Amniotic epithelial cell (primary cell): Measurements from ENCODE around the gene GNPTAB.
"Not testable (repeated sequence)": the region's sequence is repeated elsewhere in the genome, so short reads cannot be mapped to it uniquely, and the experiment has no call there.

ENCODE experiments used
- DNase-seq: peaks from one replicate; pipeline ENCODE4 v3.0.0-alpha.2; 2010; ENCODE audit warnings: low read depth

Gene GNPTAB

DNA sequence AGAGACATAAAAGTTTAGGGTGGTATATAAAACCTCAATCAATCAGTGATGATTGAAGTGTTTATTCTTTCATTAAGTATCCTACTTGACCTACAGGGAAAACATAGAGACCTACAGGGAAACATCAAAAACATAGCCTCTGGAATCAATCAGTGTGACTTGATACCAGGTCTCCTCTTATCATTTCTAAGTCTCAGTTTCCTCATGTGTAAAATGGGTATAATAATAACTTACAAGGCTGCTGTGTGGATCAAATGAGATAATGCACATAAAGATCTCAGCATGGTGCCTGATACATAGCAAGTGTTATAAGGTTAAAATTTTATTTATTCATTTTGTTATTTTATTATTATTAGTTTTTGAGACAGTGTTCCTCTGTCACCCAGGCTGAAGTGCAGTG lies 22.2 kb upstream of the GNPTAB start:
- DNase-seq = no peak

- DNase-seq = no peak
Measured at GRCh38 chr12:101850199-101850598, 19.4 kb upstream of the GNPTAB start.

DNA sequence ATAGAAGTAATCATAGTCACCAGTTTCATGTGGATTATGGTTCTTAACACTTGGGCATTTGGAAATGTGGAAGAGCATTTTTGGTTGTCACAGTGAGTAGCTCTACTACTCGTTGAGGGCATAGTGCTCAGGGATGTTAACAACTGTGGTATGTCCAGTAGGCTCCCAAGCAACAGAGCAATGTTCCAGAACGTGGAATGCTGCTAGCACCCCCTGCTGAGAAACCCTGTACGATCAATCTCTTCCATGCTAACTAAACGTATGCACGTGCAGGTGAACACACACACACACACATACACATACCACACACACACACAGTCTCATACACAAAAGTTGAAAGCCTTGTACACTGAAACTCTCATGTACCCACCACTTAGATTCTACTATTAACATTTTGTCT lies 16.6 kb upstream of the GNPTAB start:
- DNase-seq = no peak

DNA sequence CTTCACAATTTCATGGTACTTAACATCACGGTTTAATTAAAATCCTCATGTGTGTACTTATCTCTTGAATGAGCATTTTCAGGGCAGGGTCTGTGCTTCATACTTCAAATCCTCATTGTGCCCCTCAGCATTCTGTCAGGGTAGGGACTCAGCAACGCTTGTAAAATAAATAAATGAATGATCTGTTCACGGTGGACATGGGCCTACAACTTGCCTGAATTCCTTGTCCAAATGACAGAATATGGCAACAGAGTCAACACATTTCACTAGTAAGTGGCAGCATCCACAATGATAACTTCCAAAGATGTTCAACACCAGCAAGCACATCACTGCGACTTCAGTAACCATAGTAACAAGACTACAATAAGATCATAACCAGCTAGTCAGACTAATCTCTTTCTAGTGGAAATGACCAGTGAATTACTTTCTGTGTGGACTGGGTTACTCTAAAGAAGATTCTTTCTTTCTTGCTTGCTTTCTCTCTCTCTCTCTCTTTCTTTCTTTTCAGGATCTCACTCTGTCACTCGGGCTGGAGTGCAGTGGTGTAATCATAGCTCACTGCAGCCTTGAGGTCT lies 14.5 kb upstream of the GNPTAB start:
- no peak for DNase-seq

GRCh38 chr12:101841069-101841468 lies 10.3 kb upstream of the GNPTAB start:
- DNase-seq = no peak

GRCh38 chr12:101839324-101840283 lies 8.8 kb upstream of the GNPTAB start:
- peak; percentile 51 for DNase-seq

- no peak for DNase-seq
Measured at GRCh38 chr12:101838628-101839323, 8.0 kb upstream of the GNPTAB start.

GRCh38 chr12:101832030-101832429 lies 1.3 kb upstream of the GNPTAB start:
- no peak for DNase-seq

GRCh38 chr12:101829639-101830366 lies 956 bp downstream of the GNPTAB start:
- no peak for DNase-seq

DNA sequence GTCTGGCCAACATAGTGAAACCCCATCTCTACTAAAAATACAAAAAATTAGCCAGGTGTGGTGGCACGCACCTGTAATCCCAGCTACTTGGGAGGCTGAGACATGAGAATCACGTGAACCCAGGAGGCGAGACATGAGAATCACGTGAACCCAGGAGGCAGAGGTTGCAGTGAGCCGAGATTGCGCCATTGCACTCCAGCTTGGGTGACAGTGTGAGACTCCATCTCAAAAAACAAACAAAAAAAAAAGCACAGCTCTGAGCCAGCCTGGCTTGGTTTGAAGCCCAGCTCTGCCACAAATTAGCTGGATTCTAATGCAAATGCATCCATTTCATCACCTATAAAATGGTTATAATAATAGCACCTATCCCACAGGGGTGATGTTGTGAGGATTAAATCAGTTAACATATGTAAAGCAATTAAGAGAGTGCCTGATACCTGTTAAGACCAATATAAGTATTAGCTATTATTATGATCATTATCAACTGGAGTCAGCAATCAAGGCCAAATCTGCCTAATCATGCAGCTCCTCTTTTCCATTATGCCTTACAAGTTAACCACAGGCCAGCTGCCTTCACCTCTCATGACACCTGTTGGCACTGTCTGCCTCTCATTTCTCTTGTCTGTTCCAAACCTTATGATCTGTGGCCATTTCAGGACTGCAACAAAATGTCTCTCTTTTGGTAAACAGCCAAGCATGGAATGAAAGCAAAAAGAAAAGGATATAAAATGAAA lies 2.1 kb downstream of the GNPTAB start:
- no peak for DNase-seq

DNA sequence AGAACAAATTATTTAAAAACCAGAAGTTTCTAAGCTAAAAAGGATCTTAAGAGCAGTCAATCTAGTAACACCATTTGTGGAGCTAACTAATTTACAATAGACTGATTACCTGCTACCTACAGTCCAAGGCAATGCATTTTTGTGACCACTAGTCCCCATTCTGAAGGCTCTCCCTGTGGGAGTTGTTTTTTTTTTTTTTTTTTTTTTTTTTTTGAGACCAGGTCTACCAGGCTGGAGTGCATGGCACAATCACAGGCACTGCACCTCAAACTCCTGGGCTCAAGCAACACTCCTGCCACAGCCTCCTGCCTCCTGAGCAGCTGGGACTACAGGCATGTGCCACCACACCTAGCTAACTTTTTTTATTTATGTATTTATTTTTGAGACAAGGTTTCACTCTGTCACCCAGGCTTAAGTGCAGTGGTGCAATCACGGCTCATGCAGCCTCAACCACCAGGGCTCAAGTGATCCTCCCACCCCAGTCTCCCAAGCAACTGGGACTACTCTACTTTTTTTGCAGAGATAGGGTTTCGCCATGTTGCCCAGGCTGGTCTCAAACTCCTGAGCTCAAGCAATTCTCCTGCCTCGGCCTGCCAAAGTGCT lies 3.9 kb downstream of the GNPTAB start:
- peak; percentile 32 for DNase-seq

- peak; percentile 48 for DNase-seq
Measured at GRCh38 chr12:101824831-101825230, 5.9 kb downstream of the GNPTAB start.

DNA sequence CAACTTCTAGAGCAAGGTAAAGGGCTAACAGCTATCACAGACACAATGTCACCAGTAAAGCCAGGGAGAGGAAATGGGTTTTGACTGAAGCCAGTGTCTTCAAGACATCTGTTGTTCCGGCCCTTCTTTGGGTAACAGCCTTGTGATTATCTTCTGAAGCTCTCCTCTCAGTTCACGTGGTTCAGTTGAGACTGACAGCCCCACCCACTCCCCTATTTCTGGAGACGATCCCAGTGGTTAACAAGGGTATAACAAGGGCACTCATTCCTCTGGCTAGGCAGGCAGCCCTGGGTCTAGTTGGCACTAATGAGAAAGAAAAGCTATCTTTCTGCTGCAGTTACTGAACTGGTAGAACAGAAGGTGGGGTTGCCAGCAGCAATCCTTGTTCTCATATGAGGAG lies 6.9 kb downstream of the GNPTAB start:
- DNase-seq = peak; percentile 41

DNA sequence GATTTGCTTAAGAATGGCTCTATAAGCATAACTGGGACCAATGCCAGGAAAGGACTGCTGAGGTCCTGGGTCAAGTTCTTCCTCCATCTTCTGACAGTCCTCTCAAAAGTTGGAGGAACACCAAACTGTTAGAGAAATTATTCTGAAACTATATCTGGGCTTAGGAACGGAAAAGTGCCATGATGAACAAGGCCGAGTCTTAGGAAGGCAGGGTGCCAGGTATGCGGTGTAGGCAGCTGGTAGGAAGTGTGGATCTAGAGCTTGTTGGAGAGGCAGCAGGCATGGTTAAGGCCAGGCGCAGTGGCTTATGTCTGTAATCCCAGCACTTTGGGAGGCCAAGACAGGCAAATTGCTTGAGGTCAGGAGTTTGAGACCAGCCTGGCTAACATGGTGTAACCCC lies 7.7 kb downstream of the GNPTAB start:
- DNase-seq = no peak

- no peak for DNase-seq
Measured at GRCh38 chr12:101819467-101819866, 11.3 kb downstream of the GNPTAB start.

- DNase-seq = not testable (repeated sequence)
Measured at GRCh38 chr12:101818689-101819088, 12.1 kb downstream of the GNPTAB start.

GRCh38 chr12:101813117-101813516 lies 17.6 kb downstream of the GNPTAB start:
- DNase-seq = no peak

DNA sequence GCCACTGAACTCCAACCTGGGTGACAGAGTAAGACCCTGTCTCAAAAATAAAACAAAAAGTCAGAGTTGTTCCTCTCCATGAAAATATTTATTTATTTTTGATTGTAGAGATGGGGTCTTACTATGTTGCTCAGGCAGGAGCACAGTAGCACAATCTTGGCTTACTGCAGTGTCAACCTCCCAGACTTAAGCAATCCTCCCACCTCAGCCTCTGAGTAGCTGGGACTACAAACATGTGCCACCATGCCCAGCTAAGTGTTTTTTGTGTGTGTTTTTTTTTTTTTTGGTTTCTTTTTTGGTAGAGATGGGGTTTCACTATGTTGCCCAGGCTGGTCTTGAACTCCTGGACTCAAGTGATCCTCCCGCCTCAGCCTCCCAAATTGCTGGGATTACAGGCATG lies 18.0 kb downstream of the GNPTAB start:
- not testable (repeated sequence) for DNase-seq

DNA sequence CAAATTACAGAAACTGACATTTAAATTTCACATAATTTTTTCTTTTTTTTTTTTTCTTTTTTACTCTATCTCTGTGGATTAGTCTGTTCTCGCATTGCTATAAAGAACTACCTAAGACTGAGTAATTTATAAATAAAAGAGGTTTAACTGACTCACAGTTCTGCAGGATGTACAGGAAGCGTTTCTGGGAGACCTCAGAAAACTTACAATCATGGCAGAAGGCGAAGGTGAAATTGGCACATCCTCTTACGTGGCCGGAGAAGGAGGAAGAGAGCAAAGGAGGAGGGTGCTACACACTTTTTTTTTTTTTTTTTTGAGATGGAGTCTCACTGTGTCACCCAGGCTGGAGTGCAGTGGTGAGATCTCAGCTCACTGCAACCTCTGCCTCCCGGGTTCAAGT lies 19.4 kb downstream of the GNPTAB start:
- not testable (repeated sequence) for DNase-seq

DNA sequence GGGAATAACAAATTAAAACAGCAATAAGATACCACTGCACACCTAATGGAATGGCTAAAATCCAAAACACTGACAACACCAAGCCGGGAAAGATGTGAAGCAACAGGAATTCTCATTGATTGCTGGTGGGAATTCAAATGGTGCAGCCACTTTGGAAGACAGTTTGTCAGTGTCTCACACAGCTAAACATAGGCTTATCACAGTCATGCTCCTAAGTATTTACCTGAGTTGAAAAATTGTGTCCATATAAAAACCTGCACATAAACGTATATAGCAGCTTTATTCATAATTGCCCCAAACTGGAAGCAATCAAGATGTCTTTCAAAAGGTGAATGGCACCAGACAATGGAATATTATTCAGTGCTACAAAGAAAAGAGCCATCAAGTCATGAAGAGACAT lies 21.6 kb downstream of the GNPTAB start:
- DNase-seq = no peak

DNA sequence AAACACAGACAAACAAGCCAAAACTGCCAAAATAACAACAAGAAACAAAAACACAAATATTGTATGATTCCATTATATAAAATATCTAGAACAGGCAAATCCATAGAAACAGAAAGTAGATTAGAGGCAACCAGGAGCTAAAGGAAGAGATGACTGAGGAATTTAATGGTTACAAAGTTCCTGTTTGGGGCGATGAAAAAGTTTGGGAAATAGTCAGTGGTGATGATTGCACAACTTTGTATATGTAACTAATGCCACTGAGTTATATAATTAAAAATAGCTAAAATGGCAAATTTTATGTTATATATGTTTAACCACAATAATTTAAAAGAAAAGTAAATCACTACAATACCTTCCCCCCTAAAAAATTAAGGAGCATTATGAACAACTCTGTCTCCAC lies 24.5 kb downstream of the GNPTAB start:
- DNase-seq = no peak
